HG02759 (cell line): ENCODE results near the gene TMEM119.
"Not testable (repeated sequence)": the region's sequence is repeated elsewhere in the genome, so short reads cannot be mapped to it uniquely, and the experiment has no call there.

Source experiments
- ATAC-seq: cut with Tn5 transposase; IDR thresholded peaks from one replicate; pipeline ENCODE4 v1.9.1; 2021; ENCODE audit warnings: mild to moderate bottlenecking, moderate library complexity; ENCODE audit not compliant: unreplicated experiment

The TMEM119 gene

GRCh38 chr12:108567406-108568337, 30.2 kb downstream of the TMEM119 start:
- ATAC-seq, result no peak

- no peak for ATAC-seq
Measured at GRCh38 chr12:108566452-108566851, 31.4 kb downstream of the TMEM119 start.

- no peak for ATAC-seq
Measured at GRCh38 chr12:108565976-108566375, 31.9 kb downstream of the TMEM119 start.

- ATAC-seq, result no peak
Measured at GRCh38 chr12:108565146-108565545, 32.7 kb downstream of the TMEM119 start.

- ATAC-seq, result no peak
Measured at GRCh38 chr12:108564724-108565123, 33.2 kb downstream of the TMEM119 start.

GRCh38 chr12:108563804-108564151, 34.1 kb downstream of the TMEM119 start:
- ATAC-seq, result no peak

GRCh38 chr12:108563136-108563803, 34.6 kb downstream of the TMEM119 start:
- peak; percentile 38 for ATAC-seq

GRCh38 chr12:108562348-108563135, 35.3 kb downstream of the TMEM119 start, which contains the start of gene ISCU:
ISCU (plus strand) TSS chr12:108562596; CDS start chr12:108562623, 27 bp downstream.
- peak; percentile 59 for ATAC-seq

GRCh38 chr12:108561852-108562347, 36.0 kb downstream of the TMEM119 start:
- no peak for ATAC-seq

- ATAC-seq, result peak; percentile 45
Measured at GRCh38 chr12:108560752-108561719, 36.8 kb downstream of the TMEM119 start, which contains the start of gene SART3. SART3 (minus strand) TSS chr12:108561173; CDS start chr12:108561154, 19 bp downstream.

- ATAC-seq, result no peak
Measured at GRCh38 chr12:108560321-108560721, 37.6 kb downstream of the TMEM119 start.

GRCh38 chr12:108559748-108560147, 38.1 kb downstream of the TMEM119 start:
- ATAC-seq, result no peak

GRCh38 chr12:108559007-108559655, 38.8 kb downstream of the TMEM119 start:
- no peak for ATAC-seq

- not testable (repeated sequence) for ATAC-seq
Measured at GRCh38 chr12:108555383-108555782, 42.5 kb downstream of the TMEM119 start.

GRCh38 chr12:108553799-108554198, 44.1 kb downstream of the TMEM119 start:
- ATAC-seq, result no peak

GRCh38 chr12:108551535-108551934, 46.3 kb downstream of the TMEM119 start:
- ATAC-seq, result no peak

GRCh38 chr12:108548954-108549521, 48.8 kb downstream of the TMEM119 start:
- ATAC-seq, result no peak

- ATAC-seq, result no peak
Measured at GRCh38 chr12:108547686-108548085, 50.2 kb downstream of the TMEM119 start.

GRCh38 chr12:108543652-108544051, 54.2 kb downstream of the TMEM119 start:
- ATAC-seq, result no peak
